BLaER1 (cell line): ENCODE measurements around the gene PLRG1.

ENCODE experiments used
- H3K27ac ChIP-seq: shearing (Covaris generic); formaldehyde crosslinking; 2 replicates; pipeline ENCODE4 v1.8.1; 2022
- H3K27me3 ChIP-seq: shearing (Covaris generic); formaldehyde crosslinking; 2 replicates; pipeline ENCODE4 v1.8.1; 2022
- H3K36me3 ChIP-seq: shearing (Covaris generic); formaldehyde crosslinking; 2 replicates; pipeline ENCODE4 v1.8.1; 2022
- H3K4me1 ChIP-seq: shearing (Covaris generic); formaldehyde crosslinking; 2 replicates; pipeline ENCODE4 v1.8.1; 2022
- H3K4me2 ChIP-seq: shearing (Covaris generic); formaldehyde crosslinking; 2 replicates; pipeline ENCODE4 v1.8.1; 2022
- H3K4me3 ChIP-seq: shearing (Covaris generic); formaldehyde crosslinking; 2 replicates; pipeline ENCODE4 v1.8.1; 2022
- H3K9ac ChIP-seq: shearing (Covaris generic); formaldehyde crosslinking; 2 replicates; pipeline ENCODE4 v1.8.1; 2022
- H3K9me3 ChIP-seq: shearing (Covaris generic); formaldehyde crosslinking; 2 replicates; pipeline ENCODE4 v1.8.1; 2022
- H4K20me1 ChIP-seq: shearing (Covaris generic); formaldehyde crosslinking; 2 replicates; pipeline ENCODE4 v1.8.1; 2022
- Cebpa-rat ChIP-seq: shearing (Covaris generic); IDR thresholded peaks from 2 replicates; pipeline ENCODE4 v1.8.1; 2022

PLRG1 gene

GRCh38 chr4:154588198-154588597 lies 38.0 kb upstream of the PLRG1 start:
- Histone ChIP-seq H3K9me3 (no peaks in the 10 kb centered on the region), H3K27me3 (no peaks in the 10 kb centered on the region), H3K4me3 (no peak overlapping the region), H3K4me2 (no peak overlapping the region), H4K20me1 (no peaks in the 10 kb centered on the region), H3K9ac (no peak overlapping the region), H3K4me1 (no peaks in the 10 kb centered on the region), H3K27ac (no peak overlapping the region), H3K36me3 (no peaks in the 10 kb centered on the region)
- no peak for TF ChIP-seq Cebpa-rat

DNA sequence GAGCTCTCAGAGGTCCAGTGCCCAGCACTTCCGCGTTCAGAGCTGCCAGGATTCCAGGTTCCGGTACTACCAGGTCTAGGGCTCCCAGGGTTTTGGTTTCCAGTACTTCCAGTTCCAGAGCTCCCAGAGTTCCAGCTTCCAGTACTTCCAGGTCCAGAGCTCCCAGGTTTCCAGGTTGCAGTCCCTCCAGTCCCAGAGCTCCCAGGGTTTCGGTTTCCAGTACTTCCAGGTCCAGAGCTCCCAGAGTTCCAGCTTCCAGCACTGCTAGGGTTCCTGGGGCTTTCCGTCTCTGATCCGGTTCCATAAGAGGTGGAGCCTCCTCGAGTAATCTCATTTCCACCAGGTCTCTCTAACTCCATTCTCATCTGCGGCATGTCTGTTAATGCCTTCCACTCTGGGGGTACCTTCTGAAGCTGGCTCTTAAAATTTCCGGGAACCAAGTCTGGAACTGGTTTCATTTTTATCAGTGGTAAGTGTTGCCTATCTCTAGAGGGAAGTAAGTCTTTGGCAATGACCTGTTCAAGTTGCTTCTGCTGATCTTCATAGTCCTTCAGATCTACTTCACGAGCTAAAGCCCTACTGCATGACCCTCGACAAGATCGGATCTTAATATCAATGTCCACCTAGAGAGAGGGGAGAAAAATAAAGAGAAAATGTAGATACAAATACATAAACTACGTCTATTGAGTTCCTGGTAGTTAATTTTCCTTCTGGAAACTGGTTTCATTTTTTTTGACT lies 36.3 kb upstream of the PLRG1 start:
- Histone ChIP-seq H3K27me3 (no peaks in the 10 kb centered on the region), H3K27ac (no peak overlapping the region), H3K4me1 (no peaks in the 10 kb centered on the region), H4K20me1 (no peaks in the 10 kb centered on the region), H3K36me3 (no peaks in the 10 kb centered on the region), H3K4me2 (no peak overlapping the region), H3K4me3 (no peak overlapping the region), H3K9ac (no peak overlapping the region), H3K9me3 (no peaks in the 10 kb centered on the region)
- no peak for TF ChIP-seq Cebpa-rat

DNA sequence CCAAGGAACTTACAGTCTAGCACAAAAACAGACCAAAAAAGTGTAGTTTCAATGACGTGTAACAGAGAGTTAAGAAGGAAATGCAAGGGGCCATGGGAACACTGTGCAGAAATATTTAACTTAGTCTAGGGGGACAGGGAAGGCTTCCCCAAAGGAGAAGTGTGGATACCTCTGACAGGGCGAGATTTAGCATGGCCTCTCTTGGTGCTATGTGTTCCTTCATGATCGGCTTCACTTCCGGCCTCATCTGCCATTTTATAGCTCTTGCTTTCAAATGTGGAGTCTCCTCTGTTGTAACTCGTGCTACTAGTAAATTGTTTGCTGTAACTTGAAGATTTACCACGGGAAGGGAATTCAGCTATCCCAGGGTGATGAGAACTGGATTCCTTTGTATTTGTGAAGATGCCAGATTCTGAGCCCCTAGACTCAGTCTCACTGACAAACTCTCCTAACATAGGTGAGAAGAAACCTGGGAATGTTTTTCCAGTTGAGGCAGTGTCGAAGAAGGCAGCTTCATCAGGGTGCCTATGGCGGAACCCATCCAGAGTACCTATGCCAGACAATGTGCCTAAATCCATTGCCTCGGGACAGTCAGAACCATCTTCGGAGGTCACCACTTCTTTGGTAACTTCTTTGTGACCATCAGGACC lies 35.3 kb upstream of the PLRG1 start:
- Histone ChIP-seq H3K27me3 (no peaks in the 10 kb centered on the region), H3K4me3 (no peak overlapping the region), H3K27ac (no peak overlapping the region), H3K9me3 (no peaks in the 10 kb centered on the region), H3K4me1 (no peaks in the 10 kb centered on the region), H3K36me3 (no peaks in the 10 kb centered on the region), H3K4me2 (no peak overlapping the region), H3K9ac (no peak overlapping the region), H4K20me1 (no peaks in the 10 kb centered on the region)
- no peak for TF ChIP-seq Cebpa-rat

GRCh38 chr4:154584259-154584658 lies 34.1 kb upstream of the PLRG1 start:
- no peaks in the 10 kb centered on the region for H3K9me3 ChIP-seq
- no peak for TF ChIP-seq Cebpa-rat
- no peaks in the 10 kb centered on the region for H3K36me3 ChIP-seq
- H4K20me1 ChIP-seq, result no peaks in the 10 kb centered on the region
- H3K4me3 ChIP-seq, result no peak overlapping the region
- H3K27me3 ChIP-seq, result no peaks in the 10 kb centered on the region
- no peak overlapping the region for H3K4me2 ChIP-seq
- H3K4me1 ChIP-seq, result no peaks in the 10 kb centered on the region
- no peak overlapping the region for H3K27ac ChIP-seq
- H3K9ac ChIP-seq, result no peak overlapping the region

- Histone ChIP-seq H3K4me1 (no peaks in the 10 kb centered on the region), H3K4me2 (no peak overlapping the region), H3K9ac (no peak overlapping the region), H3K9me3 (no peaks in the 10 kb centered on the region), H3K27me3 (no peaks in the 10 kb centered on the region), H3K27ac (no peak overlapping the region), H3K4me3 (no peak overlapping the region), H3K36me3 (no peaks in the 10 kb centered on the region), H4K20me1 (no peaks in the 10 kb centered on the region)
- no peak for TF ChIP-seq Cebpa-rat
These were observed 33.5 kb upstream of the PLRG1 start for GRCh38 chr4:154583677-154584076.

DNA sequence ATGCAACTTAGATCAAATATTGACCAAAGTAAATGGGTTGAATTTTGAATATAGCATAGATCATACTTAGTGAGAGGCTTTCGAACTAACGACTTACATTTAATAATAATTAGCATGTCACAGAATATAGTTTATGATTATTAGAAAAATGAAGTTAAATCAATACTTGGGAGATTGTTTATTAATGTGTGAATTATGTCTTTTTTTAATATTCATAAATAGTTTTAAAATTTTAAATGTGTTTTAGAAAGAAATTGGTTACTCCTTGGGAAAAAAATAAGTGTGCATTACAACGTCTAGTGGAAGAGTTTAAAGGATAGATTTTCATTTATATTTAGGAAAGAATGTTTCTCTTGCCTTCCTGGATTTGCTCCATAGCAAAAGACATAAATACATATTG lies 33.0 kb upstream of the PLRG1 start:
- no peaks in the 10 kb centered on the region for H3K4me1 ChIP-seq
- H3K9ac ChIP-seq, result no peak overlapping the region
- H3K27ac ChIP-seq, result no peak overlapping the region
- H4K20me1 ChIP-seq, result no peaks in the 10 kb centered on the region
- H3K4me2 ChIP-seq, result no peak overlapping the region
- no peaks in the 10 kb centered on the region for H3K9me3 ChIP-seq
- TF ChIP-seq Cebpa-rat, result no peak
- H3K4me3 ChIP-seq, result no peak overlapping the region
- no peaks in the 10 kb centered on the region for H3K36me3 ChIP-seq
- H3K27me3 ChIP-seq, result no peaks in the 10 kb centered on the region

DNA sequence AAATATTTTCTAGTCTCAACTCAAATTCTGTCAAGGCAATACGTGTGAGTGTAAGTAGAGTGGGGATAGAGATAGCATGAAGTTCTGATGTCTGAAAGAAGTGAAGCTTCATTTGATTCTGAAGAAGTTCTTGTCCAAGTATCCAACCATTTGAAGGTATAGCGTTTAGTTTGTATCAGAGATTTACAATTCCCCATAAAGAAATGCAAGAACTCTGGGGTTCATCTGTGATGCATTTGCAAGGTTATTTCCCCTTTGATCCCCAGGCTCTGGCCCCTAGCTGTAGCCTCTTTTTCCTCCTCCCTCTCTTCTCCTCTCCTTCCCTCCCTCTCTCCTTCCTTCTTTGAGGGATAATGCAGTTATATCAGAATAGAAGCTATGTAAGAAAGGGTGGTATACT lies 32.5 kb upstream of the PLRG1 start:
- H3K27me3 ChIP-seq, result no peaks in the 10 kb centered on the region
- no peaks in the 10 kb centered on the region for H3K9me3 ChIP-seq
- H4K20me1 ChIP-seq, result no peaks in the 10 kb centered on the region
- H3K4me2 ChIP-seq, result no peak overlapping the region
- no peaks in the 10 kb centered on the region for H3K36me3 ChIP-seq
- no peak overlapping the region for H3K27ac ChIP-seq
- H3K4me1 ChIP-seq, result no peaks in the 10 kb centered on the region
- TF ChIP-seq Cebpa-rat, result no peak
- H3K4me3 ChIP-seq, result no peak overlapping the region
- H3K9ac ChIP-seq, result no peak overlapping the region

DNA sequence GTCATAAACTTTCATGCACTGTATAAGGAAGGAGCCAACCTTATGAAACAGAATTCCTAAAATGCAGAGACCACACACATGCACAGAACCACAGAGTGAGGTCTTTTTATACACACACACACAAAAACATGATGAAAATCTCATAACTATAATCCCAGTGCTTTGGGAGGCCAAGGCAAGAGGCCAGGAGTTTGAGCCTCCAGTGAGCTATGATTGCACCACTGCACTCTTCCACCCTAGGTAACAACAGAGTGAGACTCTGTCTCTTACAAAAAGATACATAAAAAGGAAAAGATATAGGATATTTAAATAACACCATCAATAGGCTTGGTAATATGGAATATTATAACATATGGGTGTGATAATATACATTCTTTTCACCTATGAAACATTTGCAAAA lies 29.7 kb upstream of the PLRG1 start:
- H3K27ac ChIP-seq, result no peak overlapping the region
- no peaks in the 10 kb centered on the region for H3K9me3 ChIP-seq
- H4K20me1 ChIP-seq, result no peaks in the 10 kb centered on the region
- H3K9ac ChIP-seq, result no peak overlapping the region
- H3K4me1 ChIP-seq, result no peaks in the 10 kb centered on the region
- H3K36me3 ChIP-seq, result no peaks in the 10 kb centered on the region
- no peak for TF ChIP-seq Cebpa-rat
- no peaks in the 10 kb centered on the region for H3K27me3 ChIP-seq
- no peak overlapping the region for H3K4me2 ChIP-seq
- no peak overlapping the region for H3K4me3 ChIP-seq

DNA sequence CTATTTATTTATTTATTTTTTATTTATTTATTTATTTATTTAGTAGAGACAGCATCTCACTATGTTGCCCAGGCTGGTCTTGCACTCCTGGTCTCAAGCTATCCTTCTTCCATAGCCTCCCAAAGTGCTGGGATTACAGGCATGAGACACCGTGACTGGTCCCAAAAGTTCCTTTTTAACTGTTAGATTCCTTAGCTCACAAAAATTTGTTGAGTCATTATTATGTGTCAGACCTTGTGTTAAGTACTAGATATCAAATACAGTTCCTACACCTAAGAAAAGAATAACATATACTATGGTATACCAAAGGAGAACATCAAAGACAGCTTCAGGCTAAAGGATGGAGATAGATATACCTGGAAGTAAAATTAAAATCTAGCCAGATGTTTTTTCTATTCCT lies 28.7 kb upstream of the PLRG1 start:
- Histone ChIP-seq H3K27me3 (no peaks in the 10 kb centered on the region), H3K4me1 (no peaks in the 10 kb centered on the region), H3K4me2 (no peak overlapping the region), H3K27ac (no peak overlapping the region), H3K9me3 (no peaks in the 10 kb centered on the region), H3K9ac (no peak overlapping the region), H4K20me1 (no peaks in the 10 kb centered on the region), H3K36me3 (no peaks in the 10 kb centered on the region), H3K4me3 (no peak overlapping the region)
- TF ChIP-seq Cebpa-rat, result no peak

GRCh38 chr4:154577324-154577723 lies 27.1 kb upstream of the PLRG1 start:
- no peak overlapping the region for H3K4me2 ChIP-seq
- H3K27me3 ChIP-seq, result no peaks in the 10 kb centered on the region
- no peaks in the 10 kb centered on the region for H4K20me1 ChIP-seq
- no peak overlapping the region for H3K9ac ChIP-seq
- no peak overlapping the region for H3K4me3 ChIP-seq
- no peak overlapping the region for H3K27ac ChIP-seq
- no peaks in the 10 kb centered on the region for H3K9me3 ChIP-seq
- no peak for TF ChIP-seq Cebpa-rat
- H3K4me1 ChIP-seq, result no peaks in the 10 kb centered on the region
- no peaks in the 10 kb centered on the region for H3K36me3 ChIP-seq
